ENCODE measurements around the gene ABCA1. TPM values are rescaled to one million over a fixed set of nuclear protein-coding genes. Genes with fewer than 3 reads are reported as not detected.

ABCA1 gene
- total RNA-seq, 2 donors from 2014 or later, result 12.4 to 19.5 TPM

Other genes with a start within 250 kb of the ABCA1 start
- gene OR13D1, start 233.6 kb downstream of the ABCA1 start, total RNA-seq, result not detected
- gene NIPSNAP3A, start 180.5 kb downstream of the ABCA1 start, total RNA-seq, result 1 to 10 TPM; 9.2 to 9.9 TPM
- 1 to 10 TPM in 1 of 2 donors, under 1 TPM in 1; 0.49 to 2.3 TPM for gene NIPSNAP3B, start 164.0 kb downstream of the ABCA1 start, total RNA-seq

Data from activated T-cell treated with anti-CD3 and anti-CD28 coated beads, Interleukin-2, amount 50 U/mL, for 72 hours (primary cell).